ENCODE results near the gene HSFX3.
"Not testable (repeated sequence)": the region's sequence is repeated elsewhere in the genome, so short reads cannot be mapped to it uniquely, and the experiment has no call there.

The HSFX3 gene

GRCh38 chrX:149549701-149550100 lies at the start of gene HSFX3:
Gene HSFX3 (minus strand): TSS chrX:149549924. CDS start chrX:149549852, 72 bp downstream.
- DNase-seq: not testable (repeated sequence)

- not testable (repeated sequence) for DNase-seq
These were observed 48.9 kb upstream of the HSFX3 start for GRCh38 chrX:149598603-149599002.

GRCh38 chrX:149595943-149596342 lies 46.2 kb upstream of the HSFX3 start:
- DNase-seq: not testable (repeated sequence)

GRCh38 chrX:149595214-149595613 lies 45.5 kb upstream of the HSFX3 start, which contains the start of gene HSFX2:
Gene HSFX2 (minus strand): TSS chrX:149595314. CDS start chrX:149594700, 614 bp downstream.
- not testable (repeated sequence) for DNase-seq

GRCh38 chrX:149590993-149591392 lies 41.3 kb upstream of the HSFX3 start:
- not testable (repeated sequence) for DNase-seq

GRCh38 chrX:149587359-149587758 lies 37.6 kb upstream of the HSFX3 start, which contains the start of gene MAGEA9B:
Gene MAGEA9B (minus strand): TSS chrX:149587459. CDS start chrX:149583179, 4,280 bp downstream.
- DNase-seq: not testable (repeated sequence)

GRCh38 chrX:149585631-149586030 lies 35.9 kb upstream of the HSFX3 start:
- not testable (repeated sequence) for DNase-seq

- DNase-seq: not testable (repeated sequence)
These were observed 23.7 kb upstream of the HSFX3 start for GRCh38 chrX:149573456-149573855.

GRCh38 chrX:149572743-149573142 lies 23.0 kb upstream of the HSFX3 start:
- no peak for DNase-seq

GRCh38 chrX:149571770-149572169 lies 22.0 kb upstream of the HSFX3 start:
- DNase-seq: no peak

GRCh38 chrX:149570668-149571067 lies 20.9 kb upstream of the HSFX3 start:
- no peak for DNase-seq

- DNase-seq: no peak
These were observed 20.0 kb upstream of the HSFX3 start for GRCh38 chrX:149569770-149570169.

- no peak for DNase-seq
These were observed 19.1 kb upstream of the HSFX3 start for GRCh38 chrX:149568701-149569296.

- no peak for DNase-seq
These were observed 18.1 kb upstream of the HSFX3 start for GRCh38 chrX:149567621-149568417.

GRCh38 chrX:149563359-149563758 lies 13.6 kb upstream of the HSFX3 start:
- no peak for DNase-seq

GRCh38 chrX:149555251-149555650 lies 5.5 kb upstream of the HSFX3 start:
- not testable (repeated sequence) for DNase-seq

GRCh38 chrX:149551939-149552248 lies 2.2 kb upstream of the HSFX3 start:
- not testable (repeated sequence) for DNase-seq

- not testable (repeated sequence) for DNase-seq
These were observed 1.7 kb upstream of the HSFX3 start for GRCh38 chrX:149551245-149551938.

- DNase-seq: not testable (repeated sequence)
These were observed 730 bp upstream of the HSFX3 start for GRCh38 chrX:149550454-149550853.

- DNase-seq: not testable (repeated sequence)
These were observed 1.9 kb downstream of the HSFX3 start for GRCh38 chrX:149547782-149548181.

- not testable (repeated sequence) for DNase-seq
These were observed 2.8 kb downstream of the HSFX3 start for GRCh38 chrX:149546962-149547361.

GRCh38 chrX:149545545-149546543 lies 3.9 kb downstream of the HSFX3 start:
- not testable (repeated sequence) for DNase-seq
